ENCODE data around the gene PLCB3. TPM values are rescaled to one million over a fixed set of nuclear protein-coding genes. Genes with fewer than 3 reads are reported as not detected.
"Not testable (repeated sequence)": the region's sequence is repeated elsewhere in the genome, so short reads cannot be mapped to it uniquely, and the experiment has no call there.

The PLCB3 gene
- polyA plus RNA-seq, 1 donor from 2014 or later = 2.1 TPM

- Histone ChIP-seq H3K4me2 (ENCODE audit: low read length) (peak overlapping the region; percentile 56), H3K4me3 (ENCODE audit: low read length) (peak overlapping the region; percentile 78), H3K27me3 (ENCODE audit: insufficient read depth, low read depth, low read length) (no peaks in the 10 kb centered on the region), H3K9me3 (ENCODE audit: low read length) (no peaks in the 10 kb centered on the region), H3K9ac (ENCODE audit: low read length) (peak overlapping the region; percentile 75), H3K79me2 (replicated peaks; ENCODE audit: insufficient read depth, low read length) (peaks cover 10% of the 10 kb centered on the region), H2AFZ (ENCODE audit: low read depth, low read length) (no peak overlapping the region), H3K27ac (ENCODE audit: low read length) (no peak overlapping the region), H3F3A (ENCODE audit: insufficient read depth, low read length, poor library complexity, severe bottlenecking) (no peaks in the 10 kb centered on the region), H3K36me3 (ENCODE audit: insufficient read depth, low read length) (no peaks in the 10 kb centered on the region), H3K9me2 (ENCODE audit: insufficient read depth, low read length) (no peaks in the 10 kb centered on the region), H4K20me1 (ENCODE audit: insufficient read depth) (peaks cover 6% of the 10 kb centered on the region)
- no peak for TF ChIP-seq POLR2AphosphoS5 (IDR thresholded peaks at IDR 0.05)
- no peak for TF ChIP-seq EP300 (conservative IDR thresholded peaks at IDR 0.05; ENCODE audit: poor library complexity, severe bottlenecking)
- TF ChIP-seq MXI1 (conservative IDR thresholded peaks at IDR 0.05; ENCODE audit: poor library complexity, severe bottlenecking) = no peak
- TF ChIP-seq CTCF (IDR thresholded peaks at IDR 0.05; ENCODE audit: poor library complexity, severe bottlenecking) = no peak
- no peak for TF ChIP-seq RAD21 (conservative IDR thresholded peaks at IDR 0.05)
- TF ChIP-seq EZH2 (IDR thresholded peaks at IDR 0.05; ENCODE audit: borderline replicate concordance, insufficient read depth, low read length, poor library complexity, severe bottlenecking) = no peak
- TF ChIP-seq SMC3 (conservative IDR thresholded peaks at IDR 0.05; ENCODE audit: poor library complexity) = no peak
- TF ChIP-seq TAF1 (IDR thresholded peaks at IDR 0.05; ENCODE audit: low read depth) = no peak
- no peak for TF ChIP-seq REST (IDR thresholded peaks at IDR 0.05; ENCODE audit: borderline replicate concordance)
Observed at GRCh38 chr11:64306876-64307622, 55.7 kb downstream of the PLCB3 start.

GRCh38 chr11:64307795-64308194 lies 56.5 kb downstream of the PLCB3 start:
- not testable (repeated sequence) for H3K4me3 ChIP-seq (ENCODE audit: low read length); H3K27ac ChIP-seq (ENCODE audit: low read length); H3K9me2 ChIP-seq (ENCODE audit: insufficient read depth, low read length); H3K9ac ChIP-seq (ENCODE audit: low read length); H3K36me3 ChIP-seq (ENCODE audit: insufficient read depth, low read length); H3K27me3 ChIP-seq (ENCODE audit: insufficient read depth, low read depth, low read length); H3F3A ChIP-seq (ENCODE audit: insufficient read depth, low read length, poor library complexity, severe bottlenecking); H4K20me1 ChIP-seq (ENCODE audit: insufficient read depth); H3K4me2 ChIP-seq (ENCODE audit: low read length); H2AFZ ChIP-seq (ENCODE audit: low read depth, low read length); H3K9me3 ChIP-seq (ENCODE audit: low read length)
- peaks cover 10% of the 10 kb centered on the region for H3K79me2 ChIP-seq (replicated peaks; ENCODE audit: insufficient read depth, low read length)
